ENCODE data around the gene COX4I1.

COX4I1 gene

GRCh38 chr16:85854935-85855334 lies 55.4 kb downstream of the COX4I1 start:
- H2AFZ ChIP-seq (ENCODE audit: low read depth, low read length): no peak overlapping the region
- H3K27me3 ChIP-seq (ENCODE audit: low read depth, low read length): 0 out of 2 replicates have a peak, but pooled peaks cover 12% of the 10 kb centered on the region
- no peak for TF ChIP-seq EZH2phosphoT487 (IDR thresholded peaks at IDR 0.05; ENCODE audit: low read depth)
- no peak for TF ChIP-seq CTCF (IDR thresholded peaks at IDR 0.05; ENCODE audit: low read depth, low read length)
- no peak overlapping the region for H3K9ac ChIP-seq (ENCODE audit: low read length)
- H3K4me3 ChIP-seq (ENCODE audit: low read length): no peak overlapping the region
- 0 out of 2 replicates have a peak, but pooled peaks cover 5% of the 10 kb centered on the region for H3K9me3 ChIP-seq (ENCODE audit: insufficient read depth, low read length)
- H3K36me3 ChIP-seq (replicated peaks; ENCODE audit: low read depth, low read length): no peaks in the 10 kb centered on the region
- no peaks in the 10 kb centered on the region for H4K20me1 ChIP-seq (ENCODE audit: insufficient read depth, low read length)
- H3K4me2 ChIP-seq (ENCODE audit: low read length): no peak overlapping the region
- H3K4me1 ChIP-seq (ENCODE audit: low read length): peaks cover 70% of the 10 kb centered on the region
- no peaks in the 10 kb centered on the region for H3K79me2 ChIP-seq (ENCODE audit: low read length)
- H3K27ac ChIP-seq (ENCODE audit: low read length): no peak overlapping the region

- H3K4me3 ChIP-seq (ENCODE audit: low read length): no peak overlapping the region
- H3K36me3 ChIP-seq (replicated peaks; ENCODE audit: low read depth, low read length): no peaks in the 10 kb centered on the region
- no peaks in the 10 kb centered on the region for H4K20me1 ChIP-seq (ENCODE audit: insufficient read depth, low read length)
- 0 out of 2 replicates have a peak, but pooled peaks cover 6% of the 10 kb centered on the region for H3K27me3 ChIP-seq (ENCODE audit: low read depth, low read length)
- no peaks in the 10 kb centered on the region for H3K79me2 ChIP-seq (ENCODE audit: low read length)
- H3K4me2 ChIP-seq (ENCODE audit: low read length): peak overlapping the region; percentile 19; the same call in 1 of the 2 replicates
- H3K9me3 ChIP-seq (ENCODE audit: insufficient read depth, low read length): 0 out of 2 replicates have a peak, but pooled peaks cover 5% of the 10 kb centered on the region
- no peak overlapping the region for H2AFZ ChIP-seq (ENCODE audit: low read depth, low read length)
- TF ChIP-seq CTCF (IDR thresholded peaks at IDR 0.05; ENCODE audit: low read depth, low read length) (no peak), EZH2phosphoT487 (IDR thresholded peaks at IDR 0.05; ENCODE audit: low read depth) (no peak)
- H3K9ac ChIP-seq (ENCODE audit: low read length): no peak overlapping the region
- H3K4me1 ChIP-seq (ENCODE audit: low read length): peaks cover 73% of the 10 kb centered on the region
- H3K27ac ChIP-seq (ENCODE audit: low read length): no peak overlapping the region
Observed at GRCh38 chr16:85856079-85856478, 56.6 kb downstream of the COX4I1 start.

- Histone ChIP-seq H3K27ac (ENCODE audit: low read length) (no peak overlapping the region), H4K20me1 (ENCODE audit: insufficient read depth, low read length) (no peaks in the 10 kb centered on the region), H3K36me3 (replicated peaks; ENCODE audit: low read depth, low read length) (no peaks in the 10 kb centered on the region), H3K9ac (ENCODE audit: low read length) (no peak overlapping the region), H3K4me1 (ENCODE audit: low read length) (peaks cover 70% of the 10 kb centered on the region), H3K4me3 (ENCODE audit: low read length) (no peak overlapping the region), H3K4me2 (ENCODE audit: low read length) (peak overlapping the region; percentile 19; the same call in 1 of the 2 replicates), H3K9me3 (ENCODE audit: insufficient read depth, low read length) (0 out of 2 replicates have a peak, but pooled peaks cover 5% of the 10 kb centered on the region), H3K27me3 (ENCODE audit: low read depth, low read length) (0 out of 2 replicates have a peak, but pooled peaks cover 6% of the 10 kb centered on the region), H2AFZ (ENCODE audit: low read depth, low read length) (no peak overlapping the region), H3K79me2 (ENCODE audit: low read length) (no peaks in the 10 kb centered on the region)
- TF ChIP-seq CTCF (IDR thresholded peaks at IDR 0.05; ENCODE audit: low read depth, low read length): no peak
- no peak for TF ChIP-seq EZH2phosphoT487 (IDR thresholded peaks at IDR 0.05; ENCODE audit: low read depth)
Observed at GRCh38 chr16:85856585-85856984, 57.1 kb downstream of the COX4I1 start.
